Skeletal muscle satellite cell (primary cell): ENCODE data around the gene RASGRP3. TPM values are rescaled to one million over a fixed set of nuclear protein-coding genes. Genes with fewer than 3 reads are reported as not detected.

Experiments
- H3K27me3 ChIP-seq: 2 replicates; pipeline ENCODE4 v1.7.0; 2013; ENCODE audit warnings: low read length; ENCODE audit not compliant: control insufficient read depth, insufficient read depth
- H3K36me3 ChIP-seq: 2 replicates; pipeline ENCODE4 v1.7.0; 2013; ENCODE audit warnings: mild to moderate bottlenecking, control low read depth, low read length; ENCODE audit not compliant: insufficient read depth
- H3K4me1 ChIP-seq: 2 replicates; pipeline ENCODE4 v1.7.0; 2013; ENCODE audit warnings: low read length; ENCODE audit not compliant: control insufficient read depth, insufficient read depth
- H3K4me2 ChIP-seq: 2 replicates; pipeline ENCODE4 v1.7.0; 2013; ENCODE audit warnings: mild to moderate bottlenecking, low read length
- H3K4me3 ChIP-seq: 2 replicates; pipeline ENCODE4 v1.7.0; 2013; ENCODE audit warnings: low read length
- H3K9ac ChIP-seq: 2 replicates; pipeline ENCODE4 v1.7.0; 2013; ENCODE audit warnings: mild to moderate bottlenecking, low read depth, low read length, moderate library complexity
- H3K9me3 ChIP-seq: replicated peaks from 2 replicates; pipeline ENCODE4 v1.7.0; 2013; ENCODE audit warnings: mild to moderate bottlenecking, control low read depth, low read length
- total RNA-seq: library from RNA; depleted of rRNA; stranded (reverse); fragments of >200 nt; gene quantifications from 2 replicates; pipeline ENCODE4 v1.2.3, GENCODE V29; 2012; rRNA removed

Gene RASGRP3
- total RNA-seq: 0.25 and 1.1 TPM in 2 replicates

DNA sequence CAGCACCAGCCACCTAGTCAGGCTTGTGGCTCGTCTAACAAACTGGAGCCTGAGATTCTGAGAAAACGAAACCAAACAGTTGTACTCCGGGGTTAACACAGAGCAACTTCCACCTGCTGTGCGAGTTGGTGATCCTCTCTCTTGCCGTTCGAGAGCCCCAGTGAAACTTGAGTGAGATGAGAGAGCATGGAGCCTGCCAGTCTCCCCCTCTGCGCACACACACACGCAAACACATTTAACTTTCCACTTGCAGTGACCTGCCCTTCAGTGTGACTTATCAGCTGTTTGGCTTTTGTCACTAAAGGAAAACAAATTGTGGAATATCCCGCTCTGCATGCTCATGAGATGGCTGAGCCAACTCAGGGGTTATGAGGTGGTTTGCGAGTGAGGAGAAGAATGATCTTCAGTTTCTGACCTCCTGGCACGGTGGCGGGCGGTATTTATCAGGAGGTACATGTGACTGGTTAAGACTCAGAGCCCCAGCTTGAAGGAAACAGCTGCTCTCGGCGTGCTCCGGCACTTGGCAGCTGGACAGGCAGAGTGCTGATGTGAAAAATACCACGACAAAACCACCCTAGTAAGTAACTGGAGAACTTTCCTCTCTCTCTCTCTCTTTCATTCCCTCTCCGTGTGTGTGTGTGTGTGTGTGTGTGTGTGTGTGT, at the start of gene RASGRP3:
Gene RASGRP3 (plus strand): TSS at position 519 of the 662 bp plus-strand sequence. CDS start 38,488 bp downstream, outside the sequence.
- Histone ChIP-seq H3K4me1 (no peaks in the 10 kb centered on the region), H3K27me3 (no peaks in the 10 kb centered on the region), H3K4me3 (peak within 1 kb of the TSS; percentile 79), H3K9me3 (no peaks in the 10 kb centered on the region), H3K9ac (peak within 1 kb of the TSS; percentile 73), H3K36me3 (no peaks in the 10 kb centered on the region), H3K4me2 (peak within 1 kb of the TSS; percentile 95)

DNA sequence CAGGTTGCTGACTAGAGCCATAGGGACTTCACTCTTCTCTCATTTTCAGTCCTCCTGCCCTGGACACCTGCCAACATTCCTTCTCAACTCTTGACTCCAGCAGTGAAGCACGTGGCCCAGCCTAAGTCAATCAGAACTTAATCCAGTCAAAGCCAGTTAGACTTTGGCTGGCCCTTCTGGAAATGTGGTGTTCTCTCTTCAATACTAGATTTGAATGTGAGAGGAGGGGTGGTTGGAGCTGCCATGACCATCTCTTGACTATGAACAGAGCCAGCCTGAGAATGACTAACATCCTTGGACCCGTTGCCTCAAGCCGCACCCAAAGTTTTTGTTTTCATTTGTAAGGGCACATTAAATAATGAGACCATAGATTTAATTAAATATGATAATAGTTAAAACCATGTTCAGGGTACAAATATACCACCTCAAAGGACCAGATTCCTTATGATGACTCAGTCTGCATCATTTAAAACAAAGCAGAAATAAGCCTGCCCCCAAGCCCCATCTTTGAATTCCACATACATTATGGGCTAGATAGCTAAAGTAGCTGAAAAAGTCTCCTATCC, 49.7 kb upstream of the RASGRP3 start:
- H3K9me3 ChIP-seq: no peaks in the 10 kb centered on the region
- peak overlapping the region; percentile 3 for H3K4me2 ChIP-seq
- no peaks in the 10 kb centered on the region for H3K27me3 ChIP-seq
- H3K4me1 ChIP-seq: peaks cover 25% of the 10 kb centered on the region
- H3K4me3 ChIP-seq: no peak overlapping the region
- no peaks in the 10 kb centered on the region for H3K36me3 ChIP-seq
- H3K9ac ChIP-seq: no peak overlapping the region

- Histone ChIP-seq H3K9ac (no peak overlapping the region), H3K9me3 (no peaks in the 10 kb centered on the region), H3K27me3 (no peaks in the 10 kb centered on the region), H3K4me3 (no peak overlapping the region), H3K4me2 (no peak overlapping the region), H3K36me3 (no peaks in the 10 kb centered on the region), H3K4me1 (peaks cover 25% of the 10 kb centered on the region)
Measured at GRCh38 chr2:33430077-33430476, 46.4 kb upstream of the RASGRP3 start.

DNA sequence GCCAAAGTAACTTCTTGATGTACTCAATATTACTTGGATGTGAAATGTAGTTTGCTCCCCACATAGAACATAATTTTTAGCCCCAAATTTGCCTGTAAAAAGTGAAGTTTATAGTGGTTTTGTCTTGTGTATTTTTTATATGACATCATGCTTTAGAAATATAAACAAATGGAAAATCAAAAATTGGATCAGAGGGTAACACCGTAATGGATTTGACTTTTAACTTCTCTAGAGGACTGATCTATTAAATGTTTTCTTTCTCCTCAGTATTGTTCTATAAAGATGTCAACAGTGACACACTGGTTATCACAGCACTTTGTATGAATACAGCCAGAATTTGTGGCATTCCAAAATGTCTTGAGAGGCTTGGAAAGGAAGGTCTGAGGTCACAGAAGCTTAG, 45.6 kb upstream of the RASGRP3 start:
- no peak overlapping the region for H3K4me3 ChIP-seq
- H3K4me1 ChIP-seq: peaks cover 18% of the 10 kb centered on the region
- no peak overlapping the region for H3K9ac ChIP-seq
- no peaks in the 10 kb centered on the region for H3K27me3 ChIP-seq
- no peaks in the 10 kb centered on the region for H3K36me3 ChIP-seq
- no peaks in the 10 kb centered on the region for H3K9me3 ChIP-seq
- H3K4me2 ChIP-seq: no peak overlapping the region

DNA sequence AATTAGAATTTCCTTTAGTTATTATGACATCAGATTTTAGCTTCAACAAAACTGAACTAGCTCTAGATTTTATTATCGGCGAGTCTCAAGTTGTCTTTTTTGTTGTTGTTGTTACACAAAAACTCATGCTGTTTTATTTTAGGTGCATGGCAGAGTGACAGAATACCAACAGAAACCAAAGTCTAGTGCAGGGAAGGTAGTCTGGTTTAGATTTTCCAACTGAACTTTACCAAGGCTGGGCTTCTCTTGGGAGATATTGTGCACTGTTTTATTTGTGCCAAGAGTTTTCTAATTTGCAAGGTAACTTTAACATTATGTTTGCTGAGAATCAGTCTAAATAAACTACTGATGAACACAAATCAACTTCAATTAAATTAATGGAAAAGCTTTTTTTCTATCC, 43.6 kb upstream of the RASGRP3 start:
- Histone ChIP-seq H3K4me1 (peaks cover 20% of the 10 kb centered on the region), H3K9ac (no peak overlapping the region), H3K4me3 (no peak overlapping the region), H3K4me2 (no peak overlapping the region), H3K27me3 (no peaks in the 10 kb centered on the region), H3K36me3 (no peaks in the 10 kb centered on the region), H3K9me3 (no peaks in the 10 kb centered on the region)

DNA sequence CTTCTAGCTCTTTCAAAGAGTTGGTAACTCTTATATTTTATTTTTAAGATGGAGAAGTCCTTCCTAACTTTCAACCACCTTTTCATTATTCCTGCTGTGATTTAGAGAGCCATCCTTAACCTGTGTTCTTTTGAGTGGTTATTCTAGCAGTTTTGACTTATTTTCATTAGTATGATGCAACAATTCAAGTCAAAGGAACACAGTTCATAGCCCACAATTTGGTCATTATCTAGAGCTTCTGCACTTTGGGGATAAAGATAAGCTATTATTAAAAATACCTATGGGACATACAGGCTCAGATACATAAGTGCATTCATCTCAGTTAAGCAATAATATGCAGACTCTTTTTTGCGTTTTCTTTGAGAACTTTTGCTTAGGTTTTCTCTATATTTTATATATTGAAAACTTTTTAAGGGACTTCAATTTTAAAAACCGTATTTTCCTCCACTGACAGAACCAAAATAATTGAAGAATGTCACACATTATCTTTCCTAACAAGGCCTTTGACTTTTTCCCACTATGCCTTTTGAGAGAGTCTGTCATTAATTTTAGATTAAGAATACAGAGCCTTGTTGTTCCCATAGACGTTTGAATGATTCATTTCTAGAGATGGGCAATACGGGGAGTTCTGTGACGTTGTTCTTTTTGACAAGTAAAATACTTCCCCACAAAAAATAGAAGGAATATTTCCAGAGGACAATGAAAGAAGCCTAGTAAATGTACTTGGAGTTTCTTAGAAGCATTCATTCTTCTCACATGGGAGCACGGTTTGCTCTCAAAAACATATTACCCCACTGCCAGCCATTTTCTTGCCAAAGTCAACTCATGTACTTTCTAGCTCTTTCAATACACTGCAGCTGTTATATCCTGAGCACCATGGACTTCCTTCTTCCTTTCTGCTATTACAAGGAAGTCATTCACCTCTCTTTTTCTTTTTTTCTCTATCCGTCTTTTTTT, 42.9 kb upstream of the RASGRP3 start:
- H3K4me1 ChIP-seq: peaks cover 23% of the 10 kb centered on the region
- no peaks in the 10 kb centered on the region for H3K36me3 ChIP-seq
- H3K4me2 ChIP-seq: no peak overlapping the region
- H3K4me3 ChIP-seq: no peak overlapping the region
- no peaks in the 10 kb centered on the region for H3K9me3 ChIP-seq
- H3K27me3 ChIP-seq: no peaks in the 10 kb centered on the region
- H3K9ac ChIP-seq: no peak overlapping the region

DNA sequence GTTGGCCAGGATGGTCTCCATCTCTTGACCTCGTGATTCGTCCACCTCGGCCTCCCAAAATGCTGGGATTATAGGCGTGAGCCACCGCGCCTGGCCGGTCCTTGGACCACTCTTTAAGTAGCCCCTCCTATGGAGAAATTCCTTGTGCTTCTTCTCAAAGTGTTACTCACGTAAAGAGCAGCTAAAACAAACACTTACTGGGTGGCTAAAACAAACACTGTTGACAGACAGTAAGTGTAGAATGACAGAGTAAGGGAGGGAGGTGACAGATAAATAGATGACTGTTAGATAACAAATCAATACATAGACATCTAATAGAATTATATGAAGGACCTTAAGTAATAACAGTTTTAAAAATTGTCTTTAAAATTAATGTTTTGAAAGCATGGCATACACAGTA, 40.9 kb upstream of the RASGRP3 start:
- peaks cover 23% of the 10 kb centered on the region for H3K4me1 ChIP-seq
- H3K9ac ChIP-seq: no peak overlapping the region

GRCh38 chr2:33436083-33436482, 40.4 kb upstream of the RASGRP3 start:
- H3K27me3 ChIP-seq: no peaks in the 10 kb centered on the region
- H3K4me2 ChIP-seq: no peak overlapping the region
- H3K36me3 ChIP-seq: no peaks in the 10 kb centered on the region
- H3K4me1 ChIP-seq: peaks cover 23% of the 10 kb centered on the region
- no peak overlapping the region for H3K4me3 ChIP-seq
- H3K9me3 ChIP-seq: no peaks in the 10 kb centered on the region
- peak overlapping the region; percentile 39 for H3K9ac ChIP-seq

More for the DNA sequence above, 40.9 kb upstream of the RASGRP3 start:
- Histone ChIP-seq H3K9me3 (no peaks in the 10 kb centered on the region), H3K4me3 (no peak overlapping the region), H3K4me2 (no peak overlapping the region), H3K27me3 (no peaks in the 10 kb centered on the region), H3K36me3 (no peaks in the 10 kb centered on the region)

GRCh38 chr2:33437297-33437696, 39.2 kb upstream of the RASGRP3 start:
- H3K4me3 ChIP-seq: no peak overlapping the region

DNA sequence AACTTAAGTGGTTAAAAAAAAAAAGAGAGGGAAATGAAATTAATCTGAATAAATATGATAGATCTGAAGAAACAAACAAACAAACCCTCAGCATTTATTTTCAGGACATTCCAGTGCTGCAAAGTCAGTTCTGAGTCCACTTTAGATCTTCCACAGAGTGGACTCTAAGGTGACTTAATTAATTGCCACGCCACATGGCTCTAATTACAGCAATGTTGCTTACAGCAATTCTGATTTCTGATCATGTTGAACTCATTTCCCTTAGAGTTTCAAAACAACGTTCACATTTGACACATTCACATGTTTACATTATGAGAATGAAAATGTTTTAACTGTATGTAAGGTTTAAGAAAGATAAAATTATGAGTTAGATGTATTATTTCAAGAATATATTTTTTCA, 38.6 kb upstream of the RASGRP3 start:
- Histone ChIP-seq H3K27me3 (no peaks in the 10 kb centered on the region), H3K36me3 (no peaks in the 10 kb centered on the region), H3K4me3 (no peak overlapping the region), H3K4me1 (peaks cover 23% of the 10 kb centered on the region), H3K9ac (peak overlapping the region; percentile 70), H3K9me3 (no peaks in the 10 kb centered on the region), H3K4me2 (peak overlapping the region; percentile 68)

More at GRCh38 chr2:33437297-33437696, 39.2 kb upstream of the RASGRP3 start:
- peak overlapping the region; percentile 70 for H3K9ac ChIP-seq
- no peaks in the 10 kb centered on the region for H3K27me3 ChIP-seq
- H3K4me1 ChIP-seq: peaks cover 23% of the 10 kb centered on the region
- H3K36me3 ChIP-seq: no peaks in the 10 kb centered on the region
- no peaks in the 10 kb centered on the region for H3K9me3 ChIP-seq
- peak overlapping the region; percentile 68 for H3K4me2 ChIP-seq

DNA sequence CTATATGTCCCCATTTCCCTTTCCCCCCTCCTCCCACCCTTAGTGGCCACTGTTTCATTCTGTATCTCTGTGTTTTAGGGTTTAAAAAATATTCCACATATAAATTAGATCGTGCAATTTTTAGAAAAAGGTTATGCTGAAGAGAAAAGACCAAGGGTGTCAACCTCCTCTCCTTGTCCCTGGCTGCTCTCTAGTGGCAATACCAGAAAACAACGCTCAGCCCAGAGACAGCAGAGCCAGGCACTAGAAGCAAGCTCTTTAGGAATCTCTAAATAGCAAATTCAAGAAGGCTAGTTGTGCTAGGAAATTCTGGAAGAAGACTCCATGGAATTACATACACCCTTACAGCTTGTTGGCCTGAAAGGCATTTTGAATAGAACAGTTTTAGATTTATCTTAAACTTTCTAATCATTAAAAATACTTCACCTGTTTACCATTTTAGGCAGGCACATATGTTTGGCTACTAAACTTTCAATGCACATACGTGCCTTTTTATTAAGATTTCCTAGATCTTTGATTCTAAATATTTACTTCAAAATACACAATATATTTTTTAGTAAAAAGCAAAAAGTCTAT, 35.1 kb upstream of the RASGRP3 start:
- no peaks in the 10 kb centered on the region for H3K27me3 ChIP-seq
- H3K4me1 ChIP-seq: peaks cover 17% of the 10 kb centered on the region

More for the DNA sequence above, 35.1 kb upstream of the RASGRP3 start:
- Histone ChIP-seq H3K4me2 (no peak overlapping the region), H3K36me3 (no peaks in the 10 kb centered on the region), H3K9me3 (no peaks in the 10 kb centered on the region), H3K9ac (no peak overlapping the region), H3K4me3 (no peak overlapping the region)
